IMR-90 (cell line): ENCODE results near the gene MLIP. TPM values are rescaled to one million over a fixed set of nuclear protein-coding genes. Genes with fewer than 3 reads are reported as not detected.

Source experiments
- ATAC-seq: fragments of 200-7000 bp; cut with Tn5 transposase; 2 replicates; pipeline ENCODE4 v1.9.1; 2020; ENCODE audit warnings: low read depth, mild to moderate bottlenecking, moderate library complexity
- BruUV-seq: library from RNA; stranded (reverse); fragments of 400-500 nt; replicated peaks from 2 replicates; lab custom pipeline; 2021; lab: Mats Ljungman, UMichigan
- CTCF ChIA-PET: fragments of 300-600 bp; formaldehyde crosslinking; extraction: SDS; loops from one replicate; lab custom pipeline; 2021; ENCODE audit warnings: antibody characterized with exemption; lab: Yijun Ruan, JAX
- POLR2A ChIA-PET: fragments of 300-600 bp; sonication (Branson Sonifier 250); formaldehyde crosslinking; loops from one replicate; lab custom pipeline; 2022; ENCODE audit warnings: antibody characterized with exemption; ENCODE audit not compliant: unreplicated experiment; lab: Charles Lee
- DNase-seq: peaks from one replicate; pipeline ENCODE4 v3.0.0; 2013
- H2AFZ ChIP-seq: replicated peaks from 2 replicates; pipeline ENCODE3; 2013; ENCODE audit warnings: low read length, mild to moderate bottlenecking; ENCODE audit not compliant: poor library complexity
- H2AK5ac ChIP-seq: 2 replicates; pipeline ENCODE4 v1.6.1; 2013; ENCODE audit warnings: low read depth, low read length, inconsistent platforms
- H2AK9ac ChIP-seq: replicated peaks from 2 replicates; pipeline ENCODE3; 2013; ENCODE audit warnings: mild to moderate bottlenecking, low read depth, low read length, moderate library complexity; ENCODE audit not compliant: poor library complexity
- H2BK120ac ChIP-seq: 2 replicates; pipeline ENCODE4 v1.6.1; 2013; ENCODE audit warnings: low read depth, low read length, inconsistent platforms
- H2BK15ac ChIP-seq: 3 replicates; pipeline ENCODE4 v1.6.1; 2013; ENCODE audit warnings: low read depth, low read length, inconsistent platforms
- H2BK20ac ChIP-seq: 2 replicates; pipeline ENCODE4 v1.6.1; 2013; ENCODE audit warnings: low read depth, mild to moderate bottlenecking, inconsistent platforms, low read length, moderate library complexity
- H2BK5ac ChIP-seq: 2 replicates; pipeline ENCODE4 v1.6.1; 2013; ENCODE audit warnings: mild to moderate bottlenecking, low read depth, low read length, inconsistent platforms; ENCODE audit not compliant: poor library complexity, severe bottlenecking
- H3K14ac ChIP-seq: replicated peaks from 2 replicates; pipeline ENCODE4 v1.6.1; 2013; ENCODE audit warnings: low read depth, low read length, inconsistent platforms
- H3K18ac ChIP-seq: 2 replicates; pipeline ENCODE4 v1.6.1; 2013; ENCODE audit warnings: low read depth, low read length, control low read depth
- H3K23ac ChIP-seq: 2 replicates; pipeline ENCODE4 v1.6.1; 2013; ENCODE audit warnings: low read depth, low read length, inconsistent platforms
- H3K27ac ChIP-seq: 2 replicates; pipeline ENCODE4 v1.5.1; 2013; ENCODE audit warnings: mild to moderate bottlenecking, control low read depth, low read length; ENCODE audit not compliant: insufficient read depth
- H3K27me3 ChIP-seq: 2 replicates; pipeline ENCODE4 v1.6.1; 2013; ENCODE audit warnings: low read length; ENCODE audit not compliant: control insufficient read depth, insufficient read depth
- H3K36me3 ChIP-seq: 2 replicates; pipeline ENCODE4 v1.6.1; 2013; ENCODE audit warnings: low read length, mixed read lengths; ENCODE audit not compliant: control insufficient read depth, insufficient read depth
- H3K4ac ChIP-seq: 2 replicates; pipeline ENCODE4 v1.6.1; 2013; ENCODE audit warnings: low read depth, low read length, inconsistent platforms
- H3K4me1 ChIP-seq: 2 replicates; pipeline ENCODE4 v1.6.1; 2013; ENCODE audit warnings: low read length, mixed read lengths; ENCODE audit not compliant: control insufficient read depth, insufficient read depth
- H3K4me2 ChIP-seq: 2 replicates; pipeline ENCODE4 v1.6.1; 2013; ENCODE audit warnings: low read depth, mild to moderate bottlenecking, control low read depth, low read length, moderate library complexity
- H3K4me3 ChIP-seq: 2 replicates; pipeline ENCODE4 v1.5.1; 2013; ENCODE audit warnings: low read depth, mild to moderate bottlenecking, control low read depth, low read length, moderate library complexity; ENCODE audit not compliant: insufficient read depth
- H3K56ac ChIP-seq: 2 replicates; pipeline ENCODE4 v1.6.1; 2013; ENCODE audit warnings: low read length, inconsistent platforms; ENCODE audit not compliant: insufficient read depth; ENCODE audit errors: extremely low read depth
- H3K79me1 ChIP-seq, 2 experiments: 2 replicates each; pipeline ENCODE4 v1.6.1; 2013; ENCODE audit warnings: low read length in 2 of 2, inconsistent platforms in 1 of 2, low read depth in 1 of 2
- H3K9ac ChIP-seq: 2 replicates; pipeline ENCODE4 v1.6.1; 2013; ENCODE audit warnings: low read depth, low read length, control low read depth
- H3K9me1 ChIP-seq: 2 replicates; pipeline ENCODE4 v1.6.1; 2013; ENCODE audit warnings: low read length, inconsistent platforms; ENCODE audit not compliant: insufficient read depth
- H3K9me3 ChIP-seq: 2 replicates; pipeline ENCODE4 v1.6.1; 2013; ENCODE audit warnings: low read length; ENCODE audit not compliant: control insufficient read depth, insufficient read depth
- H4K20me1 ChIP-seq: 2 replicates; pipeline ENCODE4 v1.6.1; 2013; ENCODE audit warnings: low read length, inconsistent platforms; ENCODE audit not compliant: insufficient read depth
- H4K5ac ChIP-seq: 2 replicates; pipeline ENCODE4 v1.6.1; 2013; ENCODE audit warnings: mild to moderate bottlenecking, low read depth, low read length, control low read depth
- H4K8ac ChIP-seq, 2 experiments: 2 replicates each; pipeline ENCODE4 v1.6.1; 2013; ENCODE audit warnings: low read depth in 2 of 2, low read length in 2 of 2, control low read depth in 1 of 2, inconsistent platforms in 1 of 2
- H4K91ac ChIP-seq: 2 replicates; pipeline ENCODE4 v1.6.1; 2013; ENCODE audit warnings: low read depth, low read length, inconsistent platforms; ENCODE audit not compliant: insufficient read depth
- CEBPB ChIP-seq: IDR thresholded peaks from 2 replicates; pipeline ENCODE4 v1.6.1; 2012; ENCODE audit warnings: low read depth, low read length, improper control_type of control experiment
- FOS ChIP-seq: fragments of 150-350 bp; IDR thresholded peaks from 2 replicates; pipeline ENCODE4 v1.6.1; 2016; ENCODE audit warnings: low read depth, low read length
- POLR2A ChIP-seq: IDR thresholded peaks from 2 replicates; pipeline ENCODE4 v1.6.1; 2012; ENCODE audit warnings: mild to moderate bottlenecking, low read depth, low read length
- RAD21 ChIP-seq: IDR thresholded peaks from 2 replicates; pipeline ENCODE4 v1.6.1; 2012; ENCODE audit warnings: low read length, improper control_type of control experiment
- WGBS, 2 experiments: methylation state at CpG; one replicate each; pipeline versions ENCODE4 v1.1.5 to v1.1.7; 2013; ENCODE audit warnings: missing lambda C conversion rate in 2 of 2; ENCODE audit not compliant: insufficient read length in 1 of 2; ENCODE audit errors: extremely low coverage in 2 of 2; 5-methylcytosine and 5-hydroxymethylcytosine counted together
- dilution Hi-C: fragments of 300-500 bp; cut with HindIII; formaldehyde crosslinking; loops from one replicate; pipeline ENCODE4 v1.14.3; 2018; ENCODE audit warnings: low sequenced_read_pairs; ENCODE audit not compliant: unreplicated experiment
- in situ Hi-C: fragments of 300-500 bp; cut with MboI; formaldehyde crosslinking; loops from 3 replicates; pipeline ENCODE4 v1.14.3; 2019; ENCODE audit warnings: low sequenced_read_pairs, inconsistent platforms, mixed read lengths
- intact Hi-C: fragments of 100-400 bp; cut with micrococcal nuclease; formaldehyde crosslinking; loops from 2 replicates; pipeline ENCODE4 v1.10.0; 2022
- polyA plus RNA-seq, 3 experiments: library from polyadenylated mRNA; depleted of rRNA; stranded (reverse); fragments of >200 nt; gene quantifications; 2 replicates each; pipeline ENCODE4 v1.2.3, GENCODE V29; 2012; ENCODE audit warnings: low replicate concordance in 1 of 3
- total RNA-seq: library from RNA; depleted of rRNA; stranded (reverse); fragments of >200 nt; gene quantifications from 2 replicates; pipeline ENCODE4 v1.2.3, GENCODE V29; 2012
- TF ChIP-seq, protein P1 (sequence below): fragments of 150-350 bp; IDR thresholded peaks from 2 replicates; pipeline ENCODE4 v1.6.1; 2017; ENCODE audit warnings: mild to moderate bottlenecking, antibody characterized with exemption, low read length, low read depth
- TF ChIP-seq, protein P2 (sequence below): fragments of 150-350 bp; IDR thresholded peaks from 2 replicates; pipeline ENCODE4 v1.6.1; 2016; ENCODE audit warnings: low read depth, mild to moderate bottlenecking, low read length, moderate library complexity, borderline replicate concordance
- TF ChIP-seq, protein P3 (sequence below): conservative IDR thresholded peaks from 2 replicates; pipeline ENCODE4 v1.5.1; 2012; ENCODE audit warnings: mild to moderate bottlenecking, low read depth, low read length, improper control_type of control experiment

The MLIP gene
- total and polyA plus RNA-seq, 2 of the 4 experiments (the other 2 are of a cell fraction) = not detected

DNA sequence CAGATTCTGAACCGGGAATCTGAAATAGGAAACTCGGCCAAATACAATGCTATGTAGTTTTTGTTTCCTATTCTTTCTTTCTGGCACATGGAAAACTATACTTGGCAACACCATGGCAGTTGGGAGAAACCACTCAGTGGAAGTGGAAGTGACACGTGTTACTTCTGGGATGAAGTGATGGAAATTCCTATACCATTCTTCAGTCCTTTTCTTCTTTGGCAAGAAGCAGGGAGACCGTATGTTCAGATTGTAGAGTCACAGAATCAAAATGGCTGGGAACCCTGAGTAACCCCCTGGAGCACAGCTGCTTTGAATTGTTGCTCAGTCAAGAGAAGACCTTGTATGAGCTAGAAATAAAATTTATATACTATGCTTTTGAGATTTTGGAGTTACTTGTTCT lies 178.2 kb downstream of the MLIP start:
- Histone ChIP-seq H2AFZ (no peak overlapping the region), H3K27me3 (no peaks in the 10 kb centered on the region), H2BK120ac (no peak overlapping the region), H3K4me1 (peaks cover 2% of the 10 kb centered on the region), H3K14ac (no peak overlapping the region), H3K36me3 (no peaks in the 10 kb centered on the region), H2BK5ac (no peak overlapping the region), H2BK15ac (no peak overlapping the region), H2AK5ac (no peak overlapping the region), H3K79me1 (no peaks in the 10 kb centered on the region), H3K4ac (no peak overlapping the region), H3K9ac (no peak overlapping the region), H4K5ac (no peak overlapping the region), H3K27ac (no peak overlapping the region), H3K18ac (peak overlapping the region; percentile 14; the same call in 1 of the 2 replicates), H3K56ac (no peak overlapping the region), H3K4me2 (no peak overlapping the region), H4K8ac (no peak overlapping the region), H3K4me3 (no peak overlapping the region), H2AK9ac (no peak overlapping the region), H3K9me1 (peaks cover 4% of the 10 kb centered on the region; the same call in 1 of the 2 replicates), H2BK20ac (no peak overlapping the region), H4K20me1 (no peaks in the 10 kb centered on the region), H4K91ac (no peak overlapping the region), H3K23ac (no peak overlapping the region), H3K9me3 (no peaks in the 10 kb centered on the region)
- CTCF ChIA-PET = no interaction called here
- no TSS peak for BruUV-seq
- no peak for TF ChIP-seq POLR2A
- TF ChIP-seq, protein P1, sequence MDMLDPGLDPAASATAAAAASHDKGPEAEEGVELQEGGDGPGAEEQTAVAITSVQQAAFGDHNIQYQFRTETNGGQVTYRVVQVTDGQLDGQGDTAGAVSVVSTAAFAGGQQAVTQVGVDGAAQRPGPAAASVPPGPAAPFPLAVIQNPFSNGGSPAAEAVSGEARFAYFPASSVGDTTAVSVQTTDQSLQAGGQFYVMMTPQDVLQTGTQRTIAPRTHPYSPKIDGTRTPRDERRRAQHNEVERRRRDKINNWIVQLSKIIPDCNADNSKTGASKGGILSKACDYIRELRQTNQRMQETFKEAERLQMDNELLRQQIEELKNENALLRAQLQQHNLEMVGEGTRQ = no peak
- TF ChIP-seq, protein P2, sequence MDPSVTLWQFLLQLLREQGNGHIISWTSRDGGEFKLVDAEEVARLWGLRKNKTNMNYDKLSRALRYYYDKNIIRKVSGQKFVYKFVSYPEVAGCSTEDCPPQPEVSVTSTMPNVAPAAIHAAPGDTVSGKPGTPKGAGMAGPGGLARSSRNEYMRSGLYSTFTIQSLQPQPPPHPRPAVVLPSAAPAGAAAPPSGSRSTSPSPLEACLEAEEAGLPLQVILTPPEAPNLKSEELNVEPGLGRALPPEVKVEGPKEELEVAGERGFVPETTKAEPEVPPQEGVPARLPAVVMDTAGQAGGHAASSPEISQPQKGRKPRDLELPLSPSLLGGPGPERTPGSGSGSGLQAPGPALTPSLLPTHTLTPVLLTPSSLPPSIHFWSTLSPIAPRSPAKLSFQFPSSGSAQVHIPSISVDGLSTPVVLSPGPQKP = no peak
- no peak for TF ChIP-seq RAD21
- no peak for TF ChIP-seq CEBPB
- no peak for TF ChIP-seq FOS
- TF ChIP-seq, protein P3, sequence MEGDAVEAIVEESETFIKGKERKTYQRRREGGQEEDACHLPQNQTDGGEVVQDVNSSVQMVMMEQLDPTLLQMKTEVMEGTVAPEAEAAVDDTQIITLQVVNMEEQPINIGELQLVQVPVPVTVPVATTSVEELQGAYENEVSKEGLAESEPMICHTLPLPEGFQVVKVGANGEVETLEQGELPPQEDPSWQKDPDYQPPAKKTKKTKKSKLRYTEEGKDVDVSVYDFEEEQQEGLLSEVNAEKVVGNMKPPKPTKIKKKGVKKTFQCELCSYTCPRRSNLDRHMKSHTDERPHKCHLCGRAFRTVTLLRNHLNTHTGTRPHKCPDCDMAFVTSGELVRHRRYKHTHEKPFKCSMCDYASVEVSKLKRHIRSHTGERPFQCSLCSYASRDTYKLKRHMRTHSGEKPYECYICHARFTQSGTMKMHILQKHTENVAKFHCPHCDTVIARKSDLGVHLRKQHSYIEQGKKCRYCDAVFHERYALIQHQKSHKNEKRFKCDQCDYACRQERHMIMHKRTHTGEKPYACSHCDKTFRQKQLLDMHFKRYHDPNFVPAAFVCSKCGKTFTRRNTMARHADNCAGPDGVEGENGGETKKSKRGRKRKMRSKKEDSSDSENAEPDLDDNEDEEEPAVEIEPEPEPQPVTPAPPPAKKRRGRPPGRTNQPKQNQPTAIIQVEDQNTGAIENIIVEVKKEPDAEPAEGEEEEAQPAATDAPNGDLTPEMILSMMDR = no peak
- dilution Hi-C loops (no loop called here), in situ Hi-C loops (no loop called here), intact Hi-C loops (no loop called here)
- POLR2A ChIA-PET = no interaction called here
- no peak for DNase-seq
- WGBS, 2 experiments = no CpG with 5 or more reads among the region's 4 CpGs
- ATAC-seq = no peak
